GM06990 (cell line): ENCODE results near the gene DHX57.
"Not testable (repeated sequence)": the region's sequence is repeated elsewhere in the genome, so short reads cannot be mapped to it uniquely, and the experiment has no call there.

Source experiments
- DNase-seq: peaks from one replicate; pipeline ENCODE4 v3.0.0-alpha.2; 2011; ENCODE audit not compliant: insufficient read length; ENCODE audit errors: extremely low read depth
- H3K27me3 ChIP-seq: replicated peaks from 2 replicates; pipeline ENCODE4 v1.6.0; 2011; ENCODE audit warnings: low read length; ENCODE audit not compliant: control insufficient read depth, insufficient read depth
- H3K36me3 ChIP-seq: 2 replicates; pipeline ENCODE4 v1.5.1; 2011; ENCODE audit warnings: low read length; ENCODE audit not compliant: control insufficient read depth, insufficient read depth
- H3K4me3 ChIP-seq: replicated peaks from 2 replicates; pipeline ENCODE4 v1.5.1; 2011; ENCODE audit warnings: low read depth, mild to moderate bottlenecking, control low read depth, low read length
- TF ChIP-seq, protein P1 (sequence below): IDR thresholded peaks from 2 replicates; pipeline ENCODE4 v1.5.1; 2011; ENCODE audit warnings: low read length, control low read depth, mild to moderate bottlenecking, inconsistent platforms; ENCODE audit not compliant: insufficient read depth, poor library complexity, severe bottlenecking

The DHX57 gene

DNA sequence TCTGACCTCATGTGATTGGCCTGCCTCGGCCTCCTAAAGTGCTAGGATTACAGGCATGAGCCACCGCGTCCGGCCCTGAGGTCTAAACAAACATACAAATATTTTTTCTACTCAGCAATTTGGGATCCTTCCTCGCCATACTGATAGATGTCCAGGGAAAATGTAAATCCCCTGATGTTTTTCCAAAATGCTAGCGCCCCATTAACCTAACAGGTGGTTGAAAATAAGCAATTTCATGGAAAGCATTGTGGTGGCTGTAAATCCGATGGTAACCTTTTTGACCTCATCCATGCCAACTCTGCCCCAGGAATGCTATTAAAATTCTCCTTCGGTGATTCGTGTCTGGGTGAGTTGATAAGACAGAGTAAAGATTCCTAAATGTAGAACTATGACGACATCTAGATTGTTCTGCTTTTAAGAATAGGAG is 78.5 kb downstream of the DHX57 start:
- H3K4me3 ChIP-seq: no peak overlapping the region
- DNase-seq: no peak

DNA sequence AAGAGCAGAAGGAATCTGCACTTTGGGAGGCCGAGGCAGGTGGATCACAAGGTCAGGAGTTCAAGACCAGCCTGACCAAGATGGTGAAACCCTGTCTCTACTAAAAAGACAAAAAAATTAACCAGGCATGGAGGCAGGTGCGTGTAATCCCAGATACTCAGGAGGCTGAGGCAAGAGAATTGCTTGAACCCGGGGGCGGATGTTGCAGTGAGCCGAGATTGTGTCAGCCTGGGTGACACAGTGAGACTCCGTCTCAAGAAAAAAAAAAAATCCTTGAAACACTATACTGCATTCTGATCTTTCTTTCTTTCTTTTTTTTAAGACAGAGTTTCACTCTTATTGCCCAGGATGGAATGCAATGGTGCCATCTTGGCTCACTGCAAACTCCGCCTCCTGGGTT is 80.7 kb downstream of the DHX57 start:
- H3K27me3 ChIP-seq, H3K4me3 ChIP-seq, DNase-seq, H3K36me3 ChIP-seq: not testable (repeated sequence)

More for the DNA sequence above, 78.5 kb downstream of the DHX57 start:
- TF ChIP-seq, protein P1, sequence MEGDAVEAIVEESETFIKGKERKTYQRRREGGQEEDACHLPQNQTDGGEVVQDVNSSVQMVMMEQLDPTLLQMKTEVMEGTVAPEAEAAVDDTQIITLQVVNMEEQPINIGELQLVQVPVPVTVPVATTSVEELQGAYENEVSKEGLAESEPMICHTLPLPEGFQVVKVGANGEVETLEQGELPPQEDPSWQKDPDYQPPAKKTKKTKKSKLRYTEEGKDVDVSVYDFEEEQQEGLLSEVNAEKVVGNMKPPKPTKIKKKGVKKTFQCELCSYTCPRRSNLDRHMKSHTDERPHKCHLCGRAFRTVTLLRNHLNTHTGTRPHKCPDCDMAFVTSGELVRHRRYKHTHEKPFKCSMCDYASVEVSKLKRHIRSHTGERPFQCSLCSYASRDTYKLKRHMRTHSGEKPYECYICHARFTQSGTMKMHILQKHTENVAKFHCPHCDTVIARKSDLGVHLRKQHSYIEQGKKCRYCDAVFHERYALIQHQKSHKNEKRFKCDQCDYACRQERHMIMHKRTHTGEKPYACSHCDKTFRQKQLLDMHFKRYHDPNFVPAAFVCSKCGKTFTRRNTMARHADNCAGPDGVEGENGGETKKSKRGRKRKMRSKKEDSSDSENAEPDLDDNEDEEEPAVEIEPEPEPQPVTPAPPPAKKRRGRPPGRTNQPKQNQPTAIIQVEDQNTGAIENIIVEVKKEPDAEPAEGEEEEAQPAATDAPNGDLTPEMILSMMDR: no peak
- no peaks in the 10 kb centered on the region for H3K27me3 ChIP-seq
- H3K36me3 ChIP-seq: peaks cover 3% of the 10 kb centered on the region

DNA sequence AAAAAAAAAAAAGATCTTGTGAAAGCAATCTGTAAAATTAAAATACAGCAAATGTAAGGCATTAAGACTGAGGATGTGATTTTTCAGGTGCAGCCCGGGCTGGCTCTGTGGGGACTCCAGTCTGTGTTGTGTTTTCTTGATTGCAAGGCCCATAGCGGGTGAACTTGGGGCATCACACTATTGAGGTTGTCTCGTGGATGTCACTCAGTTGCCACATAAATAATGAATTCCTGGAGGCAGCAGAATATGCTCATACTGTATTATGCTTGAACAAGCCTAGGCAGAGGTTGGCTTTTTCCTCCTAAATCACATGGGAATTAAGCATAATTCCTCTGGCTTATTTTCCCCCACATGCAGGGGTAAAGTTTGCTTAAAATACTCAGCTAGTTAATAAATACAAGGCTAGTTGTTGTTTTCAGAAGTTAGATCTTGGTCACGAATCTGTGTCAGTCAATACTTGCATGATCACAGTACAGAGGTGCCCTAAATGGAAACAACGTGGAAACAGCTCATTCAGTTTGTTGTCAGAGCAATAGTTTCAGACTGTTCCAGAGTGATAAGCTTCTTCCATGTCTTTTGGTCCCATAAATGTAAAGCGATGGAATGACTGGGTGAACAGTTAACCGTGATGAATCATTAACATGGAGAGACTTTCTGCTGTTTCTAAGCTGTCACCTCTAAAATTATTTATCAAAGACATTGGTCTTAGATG is 81.3 kb downstream of the DHX57 start:
- Histone ChIP-seq H3K4me3 (no peak overlapping the region), H3K36me3 (peaks cover 3% of the 10 kb centered on the region), H3K27me3 (no peaks in the 10 kb centered on the region)
- TF ChIP-seq, protein P1: no peak
- DNase-seq: no peak

DNA sequence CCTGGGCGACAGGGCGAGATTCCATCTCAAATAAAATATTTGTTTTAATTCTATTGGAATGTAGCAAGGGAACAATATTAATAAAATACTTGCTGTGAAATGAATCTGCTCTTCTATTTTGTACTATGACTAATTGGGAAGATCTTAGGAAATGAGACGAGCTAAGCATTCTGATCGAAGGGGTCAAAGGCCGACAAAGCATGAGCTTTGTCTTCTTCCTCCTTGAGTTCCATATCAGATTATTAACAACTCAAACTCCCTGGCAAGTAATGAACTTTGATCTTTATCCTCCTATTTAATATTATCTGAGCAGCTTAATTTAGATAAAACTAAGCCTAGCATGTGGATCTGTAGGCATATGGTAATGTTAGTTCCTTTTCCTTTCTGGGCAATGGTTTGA is 82.2 kb downstream of the DHX57 start:
- no peak for DNase-seq
- Histone ChIP-seq H3K27me3 (no peaks in the 10 kb centered on the region), H3K36me3 (peaks cover 3% of the 10 kb centered on the region), H3K4me3 (no peak overlapping the region)
- TF ChIP-seq, protein P1: no peak

DNA sequence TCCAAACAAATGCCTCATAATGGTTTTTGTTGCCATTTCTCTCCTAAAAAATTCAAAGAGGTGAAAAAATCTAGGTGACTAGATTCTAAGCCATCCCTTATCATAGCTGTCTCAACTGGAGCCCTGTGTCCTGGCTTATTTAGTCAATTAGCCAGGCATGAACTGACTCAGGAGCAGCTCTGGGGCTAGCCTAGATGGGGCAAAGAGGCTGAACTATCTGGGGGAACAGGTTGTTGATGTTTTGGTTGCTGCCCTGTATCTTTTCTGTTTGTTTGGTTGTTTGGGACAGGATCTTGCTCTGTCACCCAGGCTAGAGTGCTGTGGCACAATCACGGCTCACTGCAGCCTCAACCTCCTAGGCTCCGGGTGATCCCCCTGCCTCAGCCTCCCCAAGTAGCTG is 83.0 kb downstream of the DHX57 start:
- TF ChIP-seq, protein P1: no peak
- Histone ChIP-seq H3K4me3 (no peak overlapping the region), H3K36me3 (no peaks in the 10 kb centered on the region), H3K27me3 (no peaks in the 10 kb centered on the region)
- no peak for DNase-seq

DNA sequence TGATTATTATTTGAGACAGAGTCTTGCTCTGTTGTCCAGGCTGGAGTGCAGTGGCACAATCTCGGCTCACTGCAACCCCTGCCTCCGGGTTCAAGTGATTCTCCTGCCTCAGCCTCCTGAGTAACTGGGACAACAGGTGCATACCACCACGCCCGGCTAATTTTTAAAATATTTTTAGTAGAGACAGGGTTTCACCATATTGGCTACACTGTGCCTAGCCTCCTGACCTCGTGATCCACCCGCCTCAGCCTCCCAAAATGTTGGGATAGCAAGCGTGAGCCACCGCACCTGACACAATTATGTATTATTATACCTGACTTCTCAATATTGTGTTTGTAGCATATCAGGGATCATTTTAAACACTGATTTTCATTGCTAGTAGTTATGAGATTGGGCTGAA is 83.4 kb downstream of the DHX57 start:
- H3K36me3 ChIP-seq, H3K4me3 ChIP-seq, DNase-seq, H3K27me3 ChIP-seq: not testable (repeated sequence)

DNA sequence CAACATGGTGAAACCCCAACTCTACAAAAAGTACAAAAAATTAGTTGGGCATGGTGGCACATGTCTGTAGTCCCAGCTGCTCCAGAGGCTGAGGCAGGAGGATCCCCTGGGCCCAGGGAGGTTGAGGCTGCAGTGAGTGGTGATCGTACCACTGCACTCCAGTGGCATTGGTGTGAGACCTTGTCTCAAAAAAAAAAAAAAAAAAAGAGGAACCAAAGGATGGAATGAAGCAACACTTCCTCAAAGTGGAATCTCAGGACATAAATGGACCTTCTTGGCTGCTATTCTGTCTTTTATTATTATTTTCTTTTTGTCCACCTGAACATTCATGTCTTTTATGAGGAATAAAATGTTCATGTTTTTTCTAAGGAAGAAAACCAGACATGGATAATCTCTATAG is 84.0 kb downstream of the DHX57 start:
- H3K4me3 ChIP-seq: no peak overlapping the region
- H3K27me3 ChIP-seq: no peaks in the 10 kb centered on the region
- TF ChIP-seq, protein P1: no peak
- DNase-seq: no peak
- H3K36me3 ChIP-seq: no peaks in the 10 kb centered on the region
